ENCODE data around the gene GOLGA8F. TPM values are rescaled to one million over a fixed set of nuclear protein-coding genes. Genes with fewer than 3 reads are reported as not detected.
"Not testable (repeated sequence)": the region's sequence is repeated elsewhere in the genome, so short reads cannot be mapped to it uniquely, and the experiment has no call there.

GOLGA8F gene
- polyA plus RNA-seq = not detected

GRCh38 chr15:28378364-28378763 lies at the start of gene GOLGA8F:
Gene GOLGA8F (plus strand): TSS chr15:28378664. CDS start chr15:28378762, 98 bp downstream.
- not testable (repeated sequence) for H3K27ac ChIP-seq (ENCODE audit: low read depth, low read length)
- WGBS, 3 donors = no CpG with 5 or more reads among the region's 8 CpGs

- no CpG with 5 or more reads among the region's 7 CpGs for WGBS, 3 donors
- H3K27ac ChIP-seq (ENCODE audit: low read depth, low read length) = not testable (repeated sequence)
Observed at GRCh38 chr15:28357984-28358383, 20.5 kb upstream of the GOLGA8F start, which contains the start of gene GOLGA6L24. Gene GOLGA6L24 (minus strand): TSS chr15:28358084. CDS start chr15:28358023, 61 bp downstream.

- H3K27ac ChIP-seq (ENCODE audit: low read depth, low read length) = not testable (repeated sequence)
- WGBS, 3 donors = 91 to 95% (median 95%) methylated on average over 5 to 10 of the region's 17 CpGs
Observed at GRCh38 chr15:28365502-28365901, 13.0 kb upstream of the GOLGA8F start.

- not testable (repeated sequence) for H3K27ac ChIP-seq (ENCODE audit: low read depth, low read length)
- 49 to 77% (median 62%) methylated on average over 2 of the region's 3 CpGs for WGBS, 3 donors
Observed at GRCh38 chr15:28380053-28380452, 1.6 kb downstream of the GOLGA8F start.

- WGBS, 3 donors = 83% methylated on average over 2 of the region's 11 CpGs; no CpG with 5 or more reads in 1 of the 3 donors
- H3K27ac ChIP-seq (ENCODE audit: low read depth, low read length) = not testable (repeated sequence)
Observed at GRCh38 chr15:28396022-28396421, 17.6 kb downstream of the GOLGA8F start.

GRCh38 chr15:28402774-28403435 lies 24.4 kb downstream of the GOLGA8F start:
- no CpG with 5 or more reads among the region's 64 CpGs for WGBS, 3 donors
- H3K27ac ChIP-seq (ENCODE audit: low read depth, low read length) = not testable (repeated sequence)

GRCh38 chr15:28420470-28420869 lies 42.0 kb downstream of the GOLGA8F start:
- WGBS, 3 donors = 66 to 78% (median 73%) methylated on average over 1 of the region's 3 CpGs

GRCh38 chr15:28435594-28435993 lies 57.1 kb downstream of the GOLGA8F start:
- not testable (repeated sequence) for H3K27ac ChIP-seq (ENCODE audit: low read depth, low read length)
- no CpG with 5 or more reads among the region's 3 CpGs for WGBS, 3 donors

More at GRCh38 chr15:28420470-28420869, 42.0 kb downstream of the GOLGA8F start:
- H3K27ac ChIP-seq (ENCODE audit: low read depth, low read length) = not testable (repeated sequence)

Other genes starting within 250 kb of the GOLGA8F start
- 10 to 100 TPM; 15.5 to 36.7 (median 27.5) TPM for gene HERC2, start 56.5 kb upstream of the GOLGA8F start, polyA plus RNA-seq
- gene GOLGA6L24, start 20.6 kb upstream of the GOLGA8F start, polyA plus RNA-seq = not detected
- gene GOLGA8G, start 154.3 kb downstream of the GOLGA8F start, polyA plus RNA-seq = not detected
- gene GOLGA6L25, start 174.9 kb downstream of the GOLGA8F start, polyA plus RNA-seq = not detected